Coronary artery (tissue), 2 donors: ENCODE measurements around the gene ETS2.
"Not testable (repeated sequence)": the region's sequence is repeated elsewhere in the genome, so short reads cannot be mapped to it uniquely, and the experiment has no call there.

Experiments
- DNase-seq: peaks from one replicate; pipeline ENCODE4 v3.0.0-alpha.2; 2017; ENCODE audit warnings: low spot score
- H3K27ac ChIP-seq, 2 donors: fragments of 200-600 bp; sonication (generic); one replicate each; pipeline ENCODE4 v1.5.1; 2016 to 2019
- H3K4me3 ChIP-seq: fragments of 200-600 bp; sonication (generic); 2 replicates; pipeline ENCODE4 v1.5.1; 2016; ENCODE audit warnings: mild to moderate bottlenecking, moderate library complexity
- TF ChIP-seq, protein P1 (sequence below): fragments of 200-600 bp; sonication (generic); IDR thresholded peaks from one replicate; pipeline ENCODE4 v1.5.1; 2019; ENCODE audit warnings: antibody characterized with exemption

Gene ETS2

DNA sequence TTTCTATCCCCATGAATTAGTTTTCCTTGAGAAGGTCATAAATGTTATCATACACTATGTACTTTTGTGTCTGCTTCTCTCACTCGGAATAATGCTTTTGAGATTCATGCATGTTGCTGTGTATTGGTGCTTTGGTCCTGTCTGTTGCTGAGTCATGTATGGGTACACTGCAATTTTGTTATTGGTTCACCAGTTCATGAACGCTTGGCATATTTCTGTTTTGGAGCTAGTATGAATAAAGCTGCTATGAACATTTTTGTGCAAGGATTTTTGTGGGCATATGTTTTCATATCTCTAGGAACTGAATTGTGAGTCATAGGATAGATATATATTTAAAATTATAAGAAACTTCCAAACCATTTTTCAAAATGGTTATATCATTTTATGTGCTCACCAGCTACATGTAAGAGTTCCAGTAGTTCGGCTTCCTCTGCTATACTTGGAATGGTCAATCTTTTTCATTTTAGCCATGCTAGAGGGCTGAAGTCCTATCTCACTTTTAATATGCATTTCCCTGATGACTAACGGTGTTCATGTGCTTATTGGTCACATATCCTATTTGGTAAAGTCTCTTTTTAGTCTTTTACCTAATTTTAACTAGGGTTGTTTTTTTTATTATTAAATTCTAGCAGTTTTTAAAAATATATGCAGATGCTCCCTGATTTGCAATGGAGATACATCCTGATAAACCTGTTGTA lies 38.2 kb downstream of the ETS2 start:
- peak overlapping the region in 1 of 2 donors; percentile 12 for H3K27ac ChIP-seq
- no peak for DNase-seq
- TF ChIP-seq, protein P1, sequence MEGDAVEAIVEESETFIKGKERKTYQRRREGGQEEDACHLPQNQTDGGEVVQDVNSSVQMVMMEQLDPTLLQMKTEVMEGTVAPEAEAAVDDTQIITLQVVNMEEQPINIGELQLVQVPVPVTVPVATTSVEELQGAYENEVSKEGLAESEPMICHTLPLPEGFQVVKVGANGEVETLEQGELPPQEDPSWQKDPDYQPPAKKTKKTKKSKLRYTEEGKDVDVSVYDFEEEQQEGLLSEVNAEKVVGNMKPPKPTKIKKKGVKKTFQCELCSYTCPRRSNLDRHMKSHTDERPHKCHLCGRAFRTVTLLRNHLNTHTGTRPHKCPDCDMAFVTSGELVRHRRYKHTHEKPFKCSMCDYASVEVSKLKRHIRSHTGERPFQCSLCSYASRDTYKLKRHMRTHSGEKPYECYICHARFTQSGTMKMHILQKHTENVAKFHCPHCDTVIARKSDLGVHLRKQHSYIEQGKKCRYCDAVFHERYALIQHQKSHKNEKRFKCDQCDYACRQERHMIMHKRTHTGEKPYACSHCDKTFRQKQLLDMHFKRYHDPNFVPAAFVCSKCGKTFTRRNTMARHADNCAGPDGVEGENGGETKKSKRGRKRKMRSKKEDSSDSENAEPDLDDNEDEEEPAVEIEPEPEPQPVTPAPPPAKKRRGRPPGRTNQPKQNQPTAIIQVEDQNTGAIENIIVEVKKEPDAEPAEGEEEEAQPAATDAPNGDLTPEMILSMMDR, result no peak
- no peak overlapping the region for H3K4me3 ChIP-seq

- H3K27ac ChIP-seq, result not testable (repeated sequence)
Observed at GRCh38 chr21:38845374-38845773, 39.6 kb downstream of the ETS2 start.

GRCh38 chr21:38847556-38847955 lies 41.8 kb downstream of the ETS2 start:
- DNase-seq, result no peak
- no peak overlapping the region for H3K27ac ChIP-seq
- H3K4me3 ChIP-seq, result no peak overlapping the region
- TF ChIP-seq, protein P1, result no peak

More at GRCh38 chr21:38845374-38845773, 39.6 kb downstream of the ETS2 start:
- DNase-seq, H3K4me3 ChIP-seq: not testable (repeated sequence)

DNA sequence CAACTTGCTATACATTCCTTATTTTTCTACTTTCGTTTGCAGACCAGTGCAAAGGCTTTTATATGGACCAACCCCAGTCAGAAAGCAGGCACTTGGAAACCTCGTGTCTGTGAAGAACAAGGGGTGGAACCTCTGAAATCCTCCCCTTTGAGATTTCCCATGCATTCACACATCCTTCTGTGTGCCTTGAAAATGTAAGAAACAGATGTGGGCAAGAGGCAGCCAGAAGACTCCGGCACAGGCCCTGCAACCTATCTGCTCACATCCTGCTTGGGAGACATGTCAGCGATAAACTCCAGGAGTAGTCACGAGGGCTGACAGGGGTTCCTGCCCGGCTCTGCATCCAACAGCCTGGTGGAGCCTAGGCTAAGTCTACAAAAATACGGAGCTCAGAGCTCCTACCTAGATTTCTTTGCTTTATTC lies 42.5 kb downstream of the ETS2 start:
- TF ChIP-seq, protein P1, result no peak
- Histone ChIP-seq H3K27ac (no peak overlapping the region), H3K4me3 (no peak overlapping the region)
- DNase-seq, result no peak

DNA sequence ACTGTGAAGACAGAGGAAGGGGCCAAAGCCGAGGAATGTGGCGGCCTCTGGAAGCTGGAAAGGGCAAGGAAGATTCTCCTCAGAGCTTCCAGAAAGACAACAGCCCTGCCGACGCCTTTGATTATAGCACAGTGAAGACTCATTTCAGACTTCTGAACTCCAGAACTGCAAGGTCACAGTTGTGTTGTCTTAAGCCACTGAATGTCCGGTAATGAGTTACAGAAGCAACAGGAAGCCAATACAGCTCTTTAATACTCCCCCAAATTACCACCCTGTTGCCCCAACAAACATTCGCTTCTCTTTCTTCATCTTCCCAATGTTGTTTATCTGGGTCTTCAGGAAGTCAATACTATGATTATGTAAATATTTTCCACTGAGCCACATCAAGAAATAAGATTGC lies 44.0 kb downstream of the ETS2 start:
- TF ChIP-seq, protein P1, result no peak
- no peak for DNase-seq

DNA sequence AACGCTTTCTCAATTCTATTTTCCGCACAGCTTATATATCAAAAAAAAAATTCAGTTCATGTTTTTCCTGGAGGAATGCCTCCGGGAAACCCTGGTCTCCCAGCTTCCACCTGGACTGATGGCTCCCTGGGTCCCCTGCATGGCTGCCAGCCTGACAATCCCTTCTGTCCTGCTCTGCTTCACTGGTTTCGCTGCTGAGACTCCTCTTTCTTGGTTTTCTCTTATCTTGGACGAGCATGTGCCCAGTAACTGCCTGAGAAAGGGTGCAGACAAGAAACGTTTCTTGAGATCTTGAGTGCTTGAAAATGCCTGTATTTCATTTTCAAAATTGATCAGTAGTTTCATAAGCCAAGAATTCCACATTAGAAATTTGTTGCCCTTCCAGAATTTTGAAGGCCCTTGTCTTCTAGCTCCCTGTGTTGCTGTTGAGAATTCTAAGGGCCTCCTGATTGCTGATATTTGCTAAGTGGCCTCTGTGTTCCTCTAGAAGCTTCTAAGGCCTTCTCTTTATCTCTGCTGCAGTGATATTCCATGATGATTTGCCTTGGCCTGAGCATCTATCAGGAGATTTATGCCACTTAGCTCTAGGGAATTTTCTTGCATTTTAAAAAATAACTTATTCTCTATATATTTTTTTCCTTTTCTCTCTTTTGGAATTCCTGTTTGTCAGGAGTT lies 44.7 kb downstream of the ETS2 start:
- H3K4me3 ChIP-seq, result no peak overlapping the region

More for the DNA sequence above, 44.0 kb downstream of the ETS2 start:
- Histone ChIP-seq H3K27ac (no peak overlapping the region), H3K4me3 (no peak overlapping the region)

GRCh38 chr21:38851101-38851500 lies 45.4 kb downstream of the ETS2 start:
- TF ChIP-seq, protein P1, result no peak
- no peak overlapping the region for H3K4me3 ChIP-seq
- H3K27ac ChIP-seq, result no peak overlapping the region
- no peak for DNase-seq

More for the DNA sequence above, 44.7 kb downstream of the ETS2 start:
- TF ChIP-seq, protein P1, result no peak
- no peak for DNase-seq
- H3K27ac ChIP-seq, result no peak overlapping the region
